SK-N-SH treated with all-trans-retinoic acid at 6 μM for 48 hours (cell line): ENCODE results near the gene NARF.

Source experiments
- ATAC-seq: fragments of 200-7000 bp; cut with Tn5 transposase; 3 replicates; pipeline ENCODE4 v1.9.1; 2020; ENCODE audit warnings: mild to moderate bottlenecking, moderate library complexity
- ARNTL ChIP-seq: fragments of 450-650 bp; formaldehyde crosslinking; IDR thresholded peaks from 2 replicates; pipeline ENCODE4 v1.5.0; 2020; ENCODE audit warnings: low read depth, mild to moderate bottlenecking, moderate library complexity, borderline replicate concordance
- BACH2 ChIP-seq: fragments of 250-450 bp; sonication (Bioruptor Pico); IDR thresholded peaks from 2 replicates; pipeline ENCODE4 v1.9.0; 2021; ENCODE audit warnings: mild to moderate bottlenecking, borderline replicate concordance
- CSDC2 ChIP-seq: fragments of 250-450 bp; sonication (Bioruptor Pico); IDR thresholded peaks from 2 replicates; pipeline ENCODE4 v1.5.0; 2020; ENCODE audit warnings: mild to moderate bottlenecking, moderate library complexity
- CSRNP3 ChIP-seq: fragments of 250-450 bp; sonication (Bioruptor Pico); IDR thresholded peaks from 2 replicates; pipeline ENCODE4 v1.5.1; 2021; ENCODE audit warnings: mild to moderate bottlenecking, moderate library complexity
- ESRRG ChIP-seq: fragments of 250-450 bp; sonication (Bioruptor Pico); IDR thresholded peaks from 2 replicates; pipeline ENCODE4 v1.6.1; 2021; ENCODE audit warnings: mild to moderate bottlenecking
- GLIS3 ChIP-seq: fragments of 250-450 bp; sonication (Bioruptor Pico); IDR thresholded peaks from 2 replicates; pipeline ENCODE4 v1.5.0; 2020; ENCODE audit warnings: mild to moderate bottlenecking, moderate library complexity
- ISL1 ChIP-seq: fragments of 250-450 bp; sonication (Bioruptor Pico); IDR thresholded peaks from 2 replicates; pipeline ENCODE4 v2.1.2; 2022; ENCODE audit warnings: mild to moderate bottlenecking, moderate library complexity
- OSR1 ChIP-seq: fragments of 250-450 bp; sonication (Bioruptor Pico); IDR thresholded peaks from 2 replicates; pipeline ENCODE4 v1.8.0; 2022; ENCODE audit warnings: moderate library complexity, mild to moderate bottlenecking, inconsistent platforms
- PATZ1 ChIP-seq: fragments of 250-450 bp; sonication (Bioruptor Pico); IDR thresholded peaks from 2 replicates; pipeline ENCODE4 v1.8.0; 2020; ENCODE audit warnings: mild to moderate bottlenecking, moderate library complexity, borderline replicate concordance
- POU6F1 ChIP-seq: fragments of 250-450 bp; sonication (Bioruptor Pico); IDR thresholded peaks from 2 replicates; pipeline ENCODE4 v1.8.0; 2021; ENCODE audit warnings: low read depth, mild to moderate bottlenecking, moderate library complexity, borderline replicate concordance
- PPARA ChIP-seq: fragments of 250-450 bp; sonication (Bioruptor Pico); IDR thresholded peaks from 2 replicates; pipeline ENCODE4 v1.5.0; 2020; ENCODE audit warnings: mild to moderate bottlenecking, borderline replicate concordance
- RARB ChIP-seq: fragments of 250-450 bp; sonication (Bioruptor Pico); IDR thresholded peaks from 2 replicates; pipeline ENCODE4 v1.8.0; 2021; ENCODE audit warnings: mild to moderate bottlenecking, moderate library complexity
- SNAI2 ChIP-seq: fragments of 250-450 bp; sonication (Bioruptor Pico); IDR thresholded peaks from 2 replicates; pipeline ENCODE4 v1.5.0; 2020; ENCODE audit warnings: mild to moderate bottlenecking, moderate library complexity
- TCF4 ChIP-seq: fragments of 250-450 bp; sonication (Bioruptor Pico); IDR thresholded peaks from 2 replicates; pipeline ENCODE4 v1.8.0; 2021; ENCODE audit warnings: mild to moderate bottlenecking, moderate library complexity, borderline replicate concordance
- TOX ChIP-seq: fragments of 250-450 bp; sonication (Bioruptor Pico); IDR thresholded peaks from 2 replicates; pipeline ENCODE4 v1.8.0; 2021; ENCODE audit warnings: mild to moderate bottlenecking, moderate library complexity, borderline replicate concordance
- TSHZ2 ChIP-seq: fragments of 250-450 bp; sonication (Bioruptor Pico); IDR thresholded peaks from 2 replicates; pipeline ENCODE4 v1.5.0; 2020; ENCODE audit warnings: mild to moderate bottlenecking, moderate library complexity
- ZC3H10 ChIP-seq: fragments of 250-450 bp; sonication (Bioruptor Pico); IDR thresholded peaks from 2 replicates; pipeline ENCODE4 v1.5.1; 2021; ENCODE audit warnings: mild to moderate bottlenecking, moderate library complexity
- ZFP3 ChIP-seq: fragments of 250-450 bp; sonication (Bioruptor Pico); IDR thresholded peaks from 2 replicates; pipeline ENCODE4 v1.5.0; 2020; ENCODE audit warnings: mild to moderate bottlenecking, moderate library complexity
- ZFP30 ChIP-seq: fragments of 450-650 bp; formaldehyde crosslinking; IDR thresholded peaks from 2 replicates; pipeline ENCODE4 v1.5.0; 2022; ENCODE audit warnings: mild to moderate bottlenecking, moderate library complexity
- ZNF565 ChIP-seq: fragments of 450-650 bp; formaldehyde crosslinking; conservative IDR thresholded peaks from 2 replicates; pipeline ENCODE4 v1.5.0; 2020; ENCODE audit warnings: low read depth, mild to moderate bottlenecking, moderate library complexity
- ZNF70 ChIP-seq: fragments of 450-650 bp; formaldehyde crosslinking; IDR thresholded peaks from 2 replicates; pipeline ENCODE4 v1.5.0; 2020; ENCODE audit warnings: mild to moderate bottlenecking, moderate library complexity
- ZNF8 ChIP-seq: fragments of 450-650 bp; formaldehyde crosslinking; IDR thresholded peaks from 2 replicates; pipeline ENCODE4 v1.5.0; 2020; ENCODE audit warnings: mild to moderate bottlenecking, moderate library complexity

The NARF gene

GRCh38 chr17:82519971-82520903, 61.7 kb downstream of the NARF start:
- no peak for TF ChIP-seq POU6F1
- no peak for TF ChIP-seq CSDC2 (CRISPR knock-in tag)
- no peak for TF ChIP-seq ESRRG (CRISPR knock-in tag)
- TF ChIP-seq ZFP3 (CRISPR knock-in tag) = no peak
- no peak for TF ChIP-seq ZNF565 (CRISPR knock-in tag)
- no peak for TF ChIP-seq TOX (CRISPR knock-in tag)
- TF ChIP-seq PPARA = no peak
- TF ChIP-seq ZNF70 = no peak
- no peak for TF ChIP-seq ZFP30 (CRISPR knock-in tag)
- ATAC-seq = peak; percentile 33

GRCh38 chr17:82524540-82524939, 66.0 kb downstream of the NARF start:
- no peak for ATAC-seq
- TF ChIP-seq ZFP3 (CRISPR knock-in tag) (no peak), ESRRG (CRISPR knock-in tag) (no peak), CSRNP3 (CRISPR knock-in tag) (no peak), ISL1 (CRISPR knock-in tag) (no peak), GLIS3 (CRISPR knock-in tag) (no peak), BACH2 (CRISPR knock-in tag) (no peak), OSR1 (CRISPR knock-in tag) (no peak), ARNTL (CRISPR knock-in tag) (no peak), SNAI2 (CRISPR knock-in tag) (no peak)

- TF ChIP-seq PPARA (no peak), CSDC2 (CRISPR knock-in tag) (no peak), ZC3H10 (CRISPR knock-in tag) (no peak), ZNF565 (CRISPR knock-in tag) (no peak), GLIS3 (CRISPR knock-in tag) (no peak), BACH2 (CRISPR knock-in tag) (no peak), ZFP3 (CRISPR knock-in tag) (no peak), RARB (CRISPR knock-in tag) (no peak), ESRRG (CRISPR knock-in tag) (no peak), ZNF8 (CRISPR knock-in tag) (no peak), POU6F1 (no peak), TOX (CRISPR knock-in tag) (no peak), OSR1 (CRISPR knock-in tag) (no peak), ARNTL (CRISPR knock-in tag) (no peak), ZNF70 (no peak), TSHZ2 (CRISPR knock-in tag) (no peak), ISL1 (CRISPR knock-in tag) (no peak), TCF4 (CRISPR knock-in tag) (no peak), PATZ1 (CRISPR knock-in tag) (no peak), CSRNP3 (CRISPR knock-in tag) (no peak)
- TF ChIP-seq, all 23 proteins: peak for 0
- ATAC-seq = no peak
These were observed 67.2 kb downstream of the NARF start for GRCh38 chr17:82525712-82526111.
